Measurements from ENCODE around the gene ART5. TPM values are rescaled to one million over a fixed set of nuclear protein-coding genes. Genes with fewer than 3 reads are reported as not detected.

Gene ART5
- total RNA-seq, 1 donor from 2014 or later: 3.2 TPM

GRCh38 chr11:3669742-3670183, 28.0 kb upstream of the ART5 start:
- no peak for DNase-seq (ENCODE audit: extremely low spot score in 2 of 2)
- TF ChIP-seq POLR2AphosphoS5 (IDR thresholded peaks at IDR 0.05; ENCODE audit: insufficient read depth in 1 of 2, low read depth in 1 of 2): no peak
- TF ChIP-seq, protein P1, sequence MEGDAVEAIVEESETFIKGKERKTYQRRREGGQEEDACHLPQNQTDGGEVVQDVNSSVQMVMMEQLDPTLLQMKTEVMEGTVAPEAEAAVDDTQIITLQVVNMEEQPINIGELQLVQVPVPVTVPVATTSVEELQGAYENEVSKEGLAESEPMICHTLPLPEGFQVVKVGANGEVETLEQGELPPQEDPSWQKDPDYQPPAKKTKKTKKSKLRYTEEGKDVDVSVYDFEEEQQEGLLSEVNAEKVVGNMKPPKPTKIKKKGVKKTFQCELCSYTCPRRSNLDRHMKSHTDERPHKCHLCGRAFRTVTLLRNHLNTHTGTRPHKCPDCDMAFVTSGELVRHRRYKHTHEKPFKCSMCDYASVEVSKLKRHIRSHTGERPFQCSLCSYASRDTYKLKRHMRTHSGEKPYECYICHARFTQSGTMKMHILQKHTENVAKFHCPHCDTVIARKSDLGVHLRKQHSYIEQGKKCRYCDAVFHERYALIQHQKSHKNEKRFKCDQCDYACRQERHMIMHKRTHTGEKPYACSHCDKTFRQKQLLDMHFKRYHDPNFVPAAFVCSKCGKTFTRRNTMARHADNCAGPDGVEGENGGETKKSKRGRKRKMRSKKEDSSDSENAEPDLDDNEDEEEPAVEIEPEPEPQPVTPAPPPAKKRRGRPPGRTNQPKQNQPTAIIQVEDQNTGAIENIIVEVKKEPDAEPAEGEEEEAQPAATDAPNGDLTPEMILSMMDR (IDR thresholded peaks at IDR 0.05): no peak
- TF ChIP-seq POLR2A (IDR thresholded peaks at IDR 0.05): no peak
- H3K4me3 ChIP-seq: no peak overlapping the region

DNA sequence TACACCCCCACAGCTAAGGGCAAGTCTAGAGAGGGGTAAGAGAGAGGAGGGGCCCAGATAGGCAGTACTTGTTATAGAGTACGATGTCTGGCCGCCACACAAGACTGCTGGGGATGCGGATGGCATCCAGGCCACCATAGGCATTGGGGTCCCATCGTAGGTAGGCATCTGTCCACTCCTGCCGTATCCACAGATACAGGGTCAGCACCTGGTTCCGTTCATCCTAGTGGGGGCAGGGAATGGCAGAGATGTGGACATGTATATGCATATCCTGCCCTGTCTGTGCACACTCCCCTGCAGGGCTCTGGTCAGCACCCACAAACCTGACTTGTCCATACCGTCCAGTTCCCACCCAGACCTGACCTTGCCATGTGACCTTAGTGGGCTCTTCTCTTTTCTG, 27.3 kb upstream of the ART5 start:
- Histone ChIP-seq H3K36me3 (peaks cover 0 to 58% of the 10 kb centered on the region in 2 donors), H3K9me3 (no peaks in the 10 kb centered on the region), H3K27me3 (no peaks in the 10 kb centered on the region), H3K4me1 (no peaks in the 10 kb centered on the region), H3K4me3 (no peak overlapping the region), H3K27ac (no peak overlapping the region)
- intact Hi-C loops (cut with DNase I): no loop called here
- DNase-seq (ENCODE audit: extremely low spot score in 2 of 2): no peak
- TF ChIP-seq POLR2AphosphoS5 (IDR thresholded peaks at IDR 0.05; ENCODE audit: insufficient read depth in 1 of 2, low read depth in 1 of 2) (no peak), POLR2A (IDR thresholded peaks at IDR 0.05) (no peak)
- TF ChIP-seq, protein P1 (IDR thresholded peaks at IDR 0.05): no peak

More at GRCh38 chr11:3669742-3670183, 28.0 kb upstream of the ART5 start:
- H3K4me1 ChIP-seq: no peaks in the 10 kb centered on the region
- H3K9me3 ChIP-seq: no peaks in the 10 kb centered on the region
- H3K27me3 ChIP-seq: no peaks in the 10 kb centered on the region
- H3K36me3 ChIP-seq: peaks cover 0 to 64% of the 10 kb centered on the region in 2 donors
- intact Hi-C loops (cut with DNase I): no loop called here
- H3K27ac ChIP-seq: no peak overlapping the region

DNA sequence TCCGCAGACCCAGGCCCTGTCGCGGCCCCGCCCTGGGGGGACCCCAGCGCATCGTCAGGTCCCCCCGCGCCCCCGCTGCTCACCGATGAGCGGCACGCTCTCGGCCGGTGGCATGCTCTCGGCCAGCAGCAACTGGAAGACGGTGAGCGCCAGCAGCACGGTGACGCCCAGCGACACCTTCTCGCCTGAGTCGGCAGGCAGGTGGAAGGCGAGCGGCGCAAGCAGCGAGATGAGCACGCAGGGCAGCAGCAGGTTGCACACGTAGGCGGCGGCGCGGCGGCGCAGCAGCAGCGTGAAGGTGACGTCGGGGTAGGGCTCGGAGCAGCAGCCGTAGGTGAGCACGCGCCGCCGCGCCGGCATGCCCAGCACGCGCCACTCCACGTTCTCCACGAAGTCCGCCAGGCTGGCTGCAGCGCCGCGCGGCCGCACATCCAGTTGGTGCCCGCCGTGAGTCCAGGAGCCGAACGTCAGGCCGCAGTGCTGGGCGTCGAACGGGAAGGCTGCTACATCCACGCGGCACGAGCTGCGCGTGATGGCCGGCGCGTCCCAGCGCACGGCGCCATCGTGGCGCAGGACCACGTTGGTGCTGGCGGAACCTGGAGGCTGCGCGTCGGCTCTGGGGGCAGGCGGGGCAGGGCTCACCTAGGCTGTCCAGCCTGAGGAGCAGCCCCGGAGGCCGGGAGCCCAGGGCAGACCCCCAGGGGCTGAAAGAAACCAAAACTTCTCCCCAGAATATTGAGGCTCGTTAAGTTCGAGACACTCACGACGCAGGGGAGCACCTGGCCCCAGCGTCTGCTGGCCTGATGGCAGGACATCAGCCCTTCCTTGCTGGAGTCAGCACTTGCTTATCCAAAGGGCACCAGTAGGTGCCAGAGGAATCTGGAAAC, 25.6 kb upstream of the ART5 start:
- Histone ChIP-seq H3K9me3 (no peaks in the 10 kb centered on the region), H3K4me3 (no peak overlapping the region), H3K27me3 (no peaks in the 10 kb centered on the region), H3K4me1 (no peaks in the 10 kb centered on the region), H3K27ac (no peak overlapping the region), H3K36me3 (peaks cover 0 to 40% of the 10 kb centered on the region in 2 donors)
- no peak for DNase-seq (ENCODE audit: extremely low spot score in 2 of 2)
- TF ChIP-seq POLR2AphosphoS5 (IDR thresholded peaks at IDR 0.05; ENCODE audit: insufficient read depth in 1 of 2, low read depth in 1 of 2) (no peak), POLR2A (IDR thresholded peaks at IDR 0.05) (no peak)
- TF ChIP-seq, protein P1 (IDR thresholded peaks at IDR 0.05): no peak
- intact Hi-C loops (cut with DNase I): no loop called here

DNA sequence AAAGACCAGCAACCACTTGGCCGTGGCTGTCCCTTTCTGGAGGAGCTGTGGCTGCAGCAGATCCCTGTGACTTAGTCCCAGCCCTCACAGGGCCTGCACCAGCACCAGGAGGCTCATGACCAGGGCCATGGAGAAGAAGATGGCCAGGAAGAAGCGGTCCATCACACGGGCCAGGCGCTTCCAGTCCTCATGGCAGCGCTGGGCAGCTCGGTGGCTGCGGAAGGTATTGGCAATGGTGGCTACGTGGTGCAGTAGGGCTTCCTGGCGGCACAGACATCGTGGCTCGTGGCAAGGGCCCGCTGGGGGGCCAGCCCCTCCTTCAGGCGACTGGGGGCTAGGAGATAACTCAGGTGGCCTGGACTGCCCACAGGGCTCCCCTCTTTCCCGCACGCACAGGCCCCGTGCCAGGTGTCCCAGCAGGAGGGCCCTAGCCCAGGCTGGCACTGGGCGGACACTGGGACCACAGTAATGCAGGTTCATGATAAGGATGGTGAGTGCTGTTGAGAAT, 24.3 kb upstream of the ART5 start:
- H3K4me1 ChIP-seq: no peaks in the 10 kb centered on the region
- DNase-seq (ENCODE audit: extremely low spot score in 2 of 2): no peak
- H3K27ac ChIP-seq: no peak overlapping the region

More for the DNA sequence above, 24.3 kb upstream of the ART5 start:
- no peak for TF ChIP-seq POLR2A (IDR thresholded peaks at IDR 0.05)
- TF ChIP-seq, protein P1 (IDR thresholded peaks at IDR 0.05): no peak
- TF ChIP-seq POLR2AphosphoS5 (IDR thresholded peaks at IDR 0.05; ENCODE audit: insufficient read depth in 1 of 2, low read depth in 1 of 2): no peak
- Histone ChIP-seq H3K9me3 (no peaks in the 10 kb centered on the region), H3K36me3 (peaks cover 0 to 34% of the 10 kb centered on the region in 2 donors), H3K4me3 (no peak overlapping the region), H3K27me3 (no peaks in the 10 kb centered on the region)
- intact Hi-C loops (cut with DNase I): no loop called here

All from vagina (tissue), 2 donors.